Posterior vena cava (tissue), 2 donors: Measurements from ENCODE around the gene RFC2. TPM values are rescaled to one million over a fixed set of nuclear protein-coding genes. Genes with fewer than 3 reads are reported as not detected.

Source experiments
- DNase-seq: peaks from one replicate; pipeline ENCODE4 v3.0.0-alpha.2; 2020; ENCODE audit warnings: low spot score
- intact Hi-C, 2 donors: fragments of 100-400 bp; cut with DNase I; formaldehyde crosslinking; loops; one replicate each; pipeline versions ENCODE4 v1.14.1 to v1.14.2; 2022 to 2023
- microRNA-seq, 2 donors: library from miRNA; unstranded; fragments of <30 nt; microRNA quantifications; one replicate each; pipeline ENCODE4 v1.2.0, GENCODE V29; 2020 to 2021; ENCODE audit warnings: borderline microRNAs expressed in 2 of 2
- total RNA-seq, 2 donors: library from RNA; stranded (reverse); fragmentation: NEBNext Ultra II Directional; extraction: Animal tissue kit (Norgen Biotek cat#: 25700); gene quantifications; one replicate each; pipeline ENCODE4 v1.2.1, GENCODE V29; 2021
- donor health status: DM: yes; HTN: yes; CAD: no.
- donor health status: DM: yes; HTN: yes; CAD: no.

The RFC2 gene
- total RNA-seq, 2 donors from 2014 or later, result 12.5 to 12.8 TPM

DNA sequence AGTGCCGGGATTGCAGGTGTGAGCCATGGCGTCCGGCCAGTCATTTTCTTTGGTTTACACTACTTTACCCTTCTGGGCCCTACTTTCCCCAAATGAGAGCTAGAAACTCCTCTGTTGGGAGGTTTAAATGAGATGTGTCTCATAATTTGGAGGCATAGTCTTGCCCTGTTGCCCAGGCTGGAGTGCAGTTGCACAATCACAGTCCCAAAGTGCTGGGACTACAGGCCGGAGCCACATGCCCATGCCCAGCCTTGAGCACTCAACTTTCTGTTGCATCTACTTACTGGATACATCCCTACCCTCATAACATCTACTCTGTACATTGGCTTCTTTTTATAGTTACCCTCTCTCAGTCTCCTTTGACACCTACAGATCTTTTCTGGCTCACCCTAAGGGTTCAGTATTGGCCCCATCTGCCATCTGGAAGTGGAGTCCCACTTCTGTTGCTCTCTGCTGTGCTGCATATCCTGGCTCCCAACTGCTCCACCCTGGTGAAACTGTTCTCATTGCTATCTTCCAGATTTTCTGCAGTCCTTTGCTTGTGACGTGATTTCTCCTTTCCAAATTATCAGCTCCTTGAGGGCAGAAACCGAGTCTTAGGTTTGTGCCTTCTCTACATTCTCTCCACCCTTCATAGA lies 71.6 kb downstream of the RFC2 start:
- no peak for DNase-seq
- intact Hi-C loops, result loop anchor here in 1 of 2 donors (5.0 kb wide), 1 partner anchor 1645 kb away; no protein-coding TSS in a partner anchor

DNA sequence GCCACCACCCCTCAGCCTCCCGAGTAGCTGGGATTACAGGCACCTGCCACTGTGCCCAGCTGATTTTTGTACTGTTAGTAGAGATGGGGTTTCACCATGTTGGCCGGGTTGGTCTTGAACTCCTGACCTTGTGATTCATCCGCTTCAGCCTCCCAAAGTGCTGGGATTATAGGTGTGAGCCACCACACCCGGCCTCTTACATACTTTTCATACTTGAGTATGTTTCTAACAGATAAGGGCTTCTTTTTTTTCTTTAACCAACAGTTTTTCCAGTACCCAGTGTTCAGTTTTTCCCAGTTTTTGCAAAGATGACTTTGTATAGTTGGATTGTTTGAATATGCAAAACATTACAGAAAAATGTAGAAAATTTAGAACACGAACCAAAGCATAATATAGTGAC lies 72.4 kb downstream of the RFC2 start:
- no peak for DNase-seq
- intact Hi-C loops, result loop anchor here in 1 of 2 donors (5.0 kb wide), 1 partner anchor 1645 kb away; no protein-coding TSS in a partner anchor

Small RNA genes lying within 50 kb of the gene (microRNA-seq; reads per million reads assigned to microRNA genes)
- 96.8 to 115 reads per million in 2 donors for gene MIR590

Other genes with a start within 250 kb of the RFC2 start
- gene ELN, start 226.2 kb downstream of the RFC2 start, total RNA-seq, result 100 to 1,000 TPM; 354 to 999 TPM
- 10 to 100 TPM; 19.4 to 22.3 TPM for gene LIMK1, start 170.6 kb downstream of the RFC2 start, total RNA-seq
- 100 to 1,000 TPM; 207 to 213 TPM for gene EIF4H, start 80.0 kb downstream of the RFC2 start, total RNA-seq
- 1 to 10 TPM; 8.2 to 8.3 TPM for gene LAT2, start 44.4 kb downstream of the RFC2 start, total RNA-seq
- 10 to 100 TPM; 16.1 to 26.6 TPM for gene CLIP2, start 35.0 kb upstream of the RFC2 start, total RNA-seq
- gene GTF2IRD1, start 199.5 kb upstream of the RFC2 start, total RNA-seq, result 10 to 100 TPM; 14.7 to 17.0 TPM